AG10803 (cell line): ENCODE measurements around the gene GOLGA1.
"Not testable (repeated sequence)": the region's sequence is repeated elsewhere in the genome, so short reads cannot be mapped to it uniquely, and the experiment has no call there.

Experiments
- DNase-seq: peaks from one replicate; pipeline ENCODE4 v3.0.0; 2010; ENCODE audit warnings: low read depth
- H3K4me3 ChIP-seq: 2 replicates; pipeline ENCODE4 v1.5.1; 2011; ENCODE audit warnings: mild to moderate bottlenecking, low read length, control low read depth
- TF ChIP-seq, protein P1 (sequence below): conservative IDR thresholded peaks from 2 replicates; pipeline ENCODE4 v1.5.1; 2011; ENCODE audit warnings: mild to moderate bottlenecking, low read length, control low read depth, inconsistent platforms

Gene GOLGA1

DNA sequence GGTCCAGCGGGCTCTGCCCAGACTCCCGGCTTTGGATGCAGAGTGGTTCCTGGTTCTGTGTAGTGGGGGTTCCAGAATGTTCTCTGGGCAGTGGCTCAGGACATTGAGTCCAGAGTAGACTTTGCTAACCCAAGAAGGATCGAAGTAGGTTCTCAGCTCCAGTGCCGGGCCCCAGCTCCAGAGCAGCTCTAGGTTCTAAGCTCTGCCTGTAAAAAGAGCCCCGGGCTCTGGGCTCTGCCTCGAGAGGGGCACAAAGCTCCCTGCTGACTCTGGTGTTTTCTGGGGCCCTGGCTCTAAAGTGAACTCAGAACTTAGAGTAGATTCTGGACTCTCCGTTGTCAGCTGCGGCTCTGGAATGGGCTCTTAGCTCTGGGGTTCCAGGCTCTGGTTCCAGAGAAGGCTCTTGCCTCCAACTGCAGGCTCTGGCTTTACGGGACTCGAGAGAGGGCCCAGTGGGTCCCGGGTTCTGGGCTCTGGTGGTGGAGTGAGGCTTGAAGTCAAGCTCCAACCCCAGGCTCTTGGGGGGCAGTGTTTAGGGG, 87.2 kb downstream of the GOLGA1 start:
- peak overlapping the region; percentile 63 for H3K4me3 ChIP-seq
- no peak for DNase-seq
- TF ChIP-seq, protein P1, sequence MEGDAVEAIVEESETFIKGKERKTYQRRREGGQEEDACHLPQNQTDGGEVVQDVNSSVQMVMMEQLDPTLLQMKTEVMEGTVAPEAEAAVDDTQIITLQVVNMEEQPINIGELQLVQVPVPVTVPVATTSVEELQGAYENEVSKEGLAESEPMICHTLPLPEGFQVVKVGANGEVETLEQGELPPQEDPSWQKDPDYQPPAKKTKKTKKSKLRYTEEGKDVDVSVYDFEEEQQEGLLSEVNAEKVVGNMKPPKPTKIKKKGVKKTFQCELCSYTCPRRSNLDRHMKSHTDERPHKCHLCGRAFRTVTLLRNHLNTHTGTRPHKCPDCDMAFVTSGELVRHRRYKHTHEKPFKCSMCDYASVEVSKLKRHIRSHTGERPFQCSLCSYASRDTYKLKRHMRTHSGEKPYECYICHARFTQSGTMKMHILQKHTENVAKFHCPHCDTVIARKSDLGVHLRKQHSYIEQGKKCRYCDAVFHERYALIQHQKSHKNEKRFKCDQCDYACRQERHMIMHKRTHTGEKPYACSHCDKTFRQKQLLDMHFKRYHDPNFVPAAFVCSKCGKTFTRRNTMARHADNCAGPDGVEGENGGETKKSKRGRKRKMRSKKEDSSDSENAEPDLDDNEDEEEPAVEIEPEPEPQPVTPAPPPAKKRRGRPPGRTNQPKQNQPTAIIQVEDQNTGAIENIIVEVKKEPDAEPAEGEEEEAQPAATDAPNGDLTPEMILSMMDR = no peak

DNA sequence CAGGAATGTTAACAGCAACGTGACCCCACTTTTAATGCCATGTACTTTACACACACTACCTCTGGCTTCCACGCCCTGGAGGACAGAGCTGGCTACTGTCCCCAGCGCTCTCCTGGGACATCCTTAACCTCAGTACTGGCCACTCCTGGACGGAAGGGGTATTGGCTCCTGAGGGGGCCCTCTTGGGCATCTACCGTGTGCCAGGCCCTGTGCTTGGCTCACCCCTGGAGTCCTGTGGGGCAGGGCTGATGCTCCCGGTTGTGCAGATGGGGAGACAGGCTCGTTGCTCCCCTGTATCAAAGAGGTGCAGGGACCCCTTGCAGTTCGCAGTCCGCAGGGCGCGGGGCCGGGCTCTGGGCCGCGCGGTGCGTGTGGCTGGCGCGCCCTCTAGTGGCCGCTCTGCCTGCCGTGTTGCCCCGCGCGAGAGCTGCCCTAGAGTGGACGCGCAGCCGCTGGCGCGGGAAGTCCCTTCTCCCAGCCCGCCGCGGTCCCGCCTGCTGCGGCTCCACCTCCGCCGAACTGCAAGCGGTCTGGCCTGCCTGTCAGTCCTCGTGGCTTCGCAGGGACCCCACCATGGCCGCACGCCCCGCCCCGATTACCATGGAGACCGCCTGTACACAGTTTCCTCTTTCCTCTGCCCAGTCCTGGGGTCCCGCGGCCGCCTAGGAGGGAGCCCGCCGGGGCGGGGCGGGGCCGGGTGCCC, 87.9 kb downstream of the GOLGA1 start, which contains the start of gene WDR38:
Gene WDR38 (plus strand): TSS at position 632 of the 703 bp plus-strand sequence. CDS start 72 bp downstream, outside the sequence.
- H3K4me3 ChIP-seq = peak within 1 kb of the TSS; percentile 63
- peak; percentile 63 for DNase-seq
- TF ChIP-seq, protein P1 = peak; percentile 72

DNA sequence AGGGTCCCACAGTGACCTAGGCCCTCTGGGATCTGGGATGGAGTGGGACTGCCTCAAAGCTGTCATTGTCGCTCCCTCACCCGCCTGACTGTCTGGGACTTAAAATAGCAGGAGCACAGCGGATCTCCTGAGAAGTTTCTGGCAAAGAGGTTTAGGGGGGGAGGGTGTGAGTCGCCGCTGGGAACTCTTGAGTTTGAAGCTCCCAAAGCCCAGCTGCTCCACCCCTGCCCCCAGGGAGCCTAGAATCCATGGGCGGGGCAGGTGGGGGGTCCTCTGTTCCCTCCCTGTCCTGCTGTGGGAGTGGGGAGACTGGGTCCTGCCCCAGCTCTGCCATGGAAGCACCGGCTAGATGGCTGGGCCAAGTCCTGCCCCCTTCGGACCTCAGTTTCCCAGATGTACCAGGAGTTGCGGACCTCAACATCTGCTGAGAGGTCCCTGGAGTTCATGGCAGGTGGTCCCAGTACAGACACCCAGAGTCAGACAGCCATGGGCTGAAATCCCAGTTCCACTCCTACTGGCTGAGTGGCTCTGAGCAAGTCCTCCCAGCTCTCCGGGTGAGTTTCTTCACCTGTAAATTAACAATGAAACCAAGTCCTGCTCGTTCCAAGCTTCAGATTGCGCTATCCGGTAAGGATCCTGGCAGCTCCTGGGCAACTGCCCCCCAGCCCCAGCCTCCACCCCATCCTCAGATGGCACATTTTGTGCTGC, 88.6 kb downstream of the GOLGA1 start:
- no peak overlapping the region; the same call in 1 of the 2 replicates for H3K4me3 ChIP-seq
- DNase-seq = no peak
- TF ChIP-seq, protein P1 = no peak

DNA sequence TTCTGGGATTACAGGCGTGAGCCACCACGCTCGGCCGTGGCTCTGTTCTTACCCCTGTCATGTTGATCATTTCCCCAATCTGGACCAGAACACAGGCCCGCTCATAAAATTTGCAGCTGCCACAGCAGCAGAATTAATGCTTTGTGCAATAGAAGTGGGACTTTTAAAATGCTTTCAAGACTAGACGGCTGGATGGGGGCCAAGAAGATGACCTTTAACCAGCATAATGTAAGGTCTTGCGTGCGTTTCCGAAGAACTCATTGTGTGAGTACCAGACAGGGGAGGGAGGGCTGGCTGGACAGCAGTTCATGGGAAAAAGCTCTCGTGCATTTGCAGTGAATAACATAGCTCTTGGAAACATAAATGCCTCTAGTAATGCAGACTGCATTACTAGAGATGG, 91.1 kb downstream of the GOLGA1 start:
- H3K4me3 ChIP-seq = no peak overlapping the region
- TF ChIP-seq, protein P1 = no peak
- DNase-seq = peak; percentile 58

DNA sequence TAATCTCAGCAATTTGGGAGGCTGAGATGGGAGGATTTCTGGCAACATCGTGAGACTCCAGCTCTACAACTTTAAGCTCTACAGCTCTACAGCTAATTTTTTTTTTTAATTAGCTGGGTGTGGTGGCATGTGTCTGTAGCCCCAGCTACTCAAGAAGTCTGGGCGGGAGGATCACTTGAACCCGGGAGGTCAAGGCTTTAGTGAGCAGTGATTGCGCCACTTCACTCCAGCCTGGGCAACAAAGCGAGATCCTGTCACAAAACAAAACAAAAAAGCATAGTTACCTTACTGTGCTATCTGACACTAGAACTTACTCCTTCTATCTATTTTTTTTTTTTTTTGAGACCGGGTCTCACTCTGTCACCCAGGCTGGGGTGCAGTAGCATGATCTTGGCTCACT, 93.9 kb downstream of the GOLGA1 start:
- no peak for DNase-seq
- no peak overlapping the region for H3K4me3 ChIP-seq
- TF ChIP-seq, protein P1 = no peak

DNA sequence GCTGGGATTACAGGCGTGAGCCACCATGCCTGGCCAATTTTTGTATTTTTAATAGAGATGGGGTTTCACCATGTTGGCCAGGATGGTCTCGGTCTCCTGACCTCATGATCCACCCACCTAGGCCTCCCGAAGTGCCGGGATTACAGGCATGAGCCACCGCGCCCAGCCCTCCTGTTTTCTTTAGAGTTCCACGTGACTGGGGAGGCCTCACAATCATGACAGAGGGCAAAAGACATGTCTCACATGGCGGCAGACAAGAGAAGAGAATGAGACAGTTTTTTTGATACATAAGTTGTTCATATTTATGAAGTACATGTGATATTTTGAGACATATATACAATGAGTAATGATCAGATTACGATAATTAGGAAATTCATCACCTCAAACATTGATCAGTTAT, 94.4 kb downstream of the GOLGA1 start:
- H3K4me3 ChIP-seq, DNase-seq: not testable (repeated sequence)

DNA sequence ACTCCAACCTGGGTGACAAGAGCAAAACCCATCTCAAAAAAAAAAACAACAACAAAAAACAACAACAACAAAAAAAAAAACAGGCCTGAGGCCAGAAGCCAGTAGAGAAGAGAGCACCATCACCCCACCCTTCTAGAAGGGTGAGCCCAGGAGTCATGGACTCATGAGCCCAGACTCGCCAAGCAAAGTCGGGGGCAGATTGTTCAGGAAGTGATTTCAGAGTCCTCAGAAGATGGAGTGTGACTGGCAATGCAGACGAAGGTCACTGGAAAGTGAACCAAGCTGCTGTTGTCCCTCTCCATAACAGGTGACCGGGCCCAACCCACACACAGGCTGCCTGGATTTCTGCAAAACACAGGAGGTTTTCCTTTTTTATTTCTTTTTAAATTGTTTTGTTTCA, 96.6 kb downstream of the GOLGA1 start:
- TF ChIP-seq, protein P1 = no peak
- DNase-seq = no peak

More for the DNA sequence above, 96.6 kb downstream of the GOLGA1 start:
- no peak overlapping the region for H3K4me3 ChIP-seq
